ENCODE results near the gene ERMN.

DNA sequence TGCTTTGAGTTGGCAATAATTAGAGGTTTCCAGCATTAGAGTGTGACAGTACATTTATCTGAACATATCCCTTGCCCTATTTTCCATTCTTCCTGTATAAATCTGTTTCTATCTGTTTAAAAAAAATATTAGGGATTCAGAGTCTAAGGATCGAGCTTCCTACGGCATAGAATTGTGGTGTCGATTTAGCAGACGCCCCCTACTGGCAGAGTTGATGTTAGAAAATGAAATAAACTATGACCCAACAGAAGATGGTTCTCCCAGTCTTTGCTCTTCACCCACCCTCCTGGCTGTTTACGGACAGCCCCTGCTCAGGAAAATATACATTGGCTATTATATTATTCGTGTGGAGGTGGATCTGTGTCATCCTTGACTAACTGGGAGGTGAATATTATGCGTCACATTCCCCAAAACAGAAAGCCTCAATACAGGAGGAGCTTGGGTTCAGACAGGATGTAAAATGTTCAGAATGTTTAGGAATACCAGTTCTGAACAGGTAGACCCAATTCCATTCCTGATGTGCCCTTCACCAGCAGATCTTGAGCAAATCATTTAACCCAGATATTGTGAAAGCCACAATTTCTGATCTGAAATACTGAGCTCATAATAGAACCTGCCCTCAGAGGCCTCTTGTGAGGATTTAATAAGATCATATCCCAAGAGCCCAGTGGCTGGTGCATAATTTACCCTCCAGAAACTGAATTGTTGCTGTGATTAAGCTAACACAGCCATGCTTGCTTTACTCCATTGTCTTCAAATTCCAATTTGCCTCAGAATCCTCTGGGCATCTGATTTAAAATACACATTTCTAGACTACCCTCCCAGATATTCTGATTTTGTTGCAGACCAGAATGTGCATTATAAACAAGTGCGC, 10.8 kb upstream of the ERMN start:
- no peak for TF ChIP-seq POLR2A (IDR thresholded peaks at IDR 0.05)
- TF ChIP-seq, protein P1, sequence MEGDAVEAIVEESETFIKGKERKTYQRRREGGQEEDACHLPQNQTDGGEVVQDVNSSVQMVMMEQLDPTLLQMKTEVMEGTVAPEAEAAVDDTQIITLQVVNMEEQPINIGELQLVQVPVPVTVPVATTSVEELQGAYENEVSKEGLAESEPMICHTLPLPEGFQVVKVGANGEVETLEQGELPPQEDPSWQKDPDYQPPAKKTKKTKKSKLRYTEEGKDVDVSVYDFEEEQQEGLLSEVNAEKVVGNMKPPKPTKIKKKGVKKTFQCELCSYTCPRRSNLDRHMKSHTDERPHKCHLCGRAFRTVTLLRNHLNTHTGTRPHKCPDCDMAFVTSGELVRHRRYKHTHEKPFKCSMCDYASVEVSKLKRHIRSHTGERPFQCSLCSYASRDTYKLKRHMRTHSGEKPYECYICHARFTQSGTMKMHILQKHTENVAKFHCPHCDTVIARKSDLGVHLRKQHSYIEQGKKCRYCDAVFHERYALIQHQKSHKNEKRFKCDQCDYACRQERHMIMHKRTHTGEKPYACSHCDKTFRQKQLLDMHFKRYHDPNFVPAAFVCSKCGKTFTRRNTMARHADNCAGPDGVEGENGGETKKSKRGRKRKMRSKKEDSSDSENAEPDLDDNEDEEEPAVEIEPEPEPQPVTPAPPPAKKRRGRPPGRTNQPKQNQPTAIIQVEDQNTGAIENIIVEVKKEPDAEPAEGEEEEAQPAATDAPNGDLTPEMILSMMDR (IDR thresholded peaks at IDR 0.05): peak; percentile 21 to 76 (median 52)
